ENCODE results near the gene MDFI.

The MDFI gene

DNA sequence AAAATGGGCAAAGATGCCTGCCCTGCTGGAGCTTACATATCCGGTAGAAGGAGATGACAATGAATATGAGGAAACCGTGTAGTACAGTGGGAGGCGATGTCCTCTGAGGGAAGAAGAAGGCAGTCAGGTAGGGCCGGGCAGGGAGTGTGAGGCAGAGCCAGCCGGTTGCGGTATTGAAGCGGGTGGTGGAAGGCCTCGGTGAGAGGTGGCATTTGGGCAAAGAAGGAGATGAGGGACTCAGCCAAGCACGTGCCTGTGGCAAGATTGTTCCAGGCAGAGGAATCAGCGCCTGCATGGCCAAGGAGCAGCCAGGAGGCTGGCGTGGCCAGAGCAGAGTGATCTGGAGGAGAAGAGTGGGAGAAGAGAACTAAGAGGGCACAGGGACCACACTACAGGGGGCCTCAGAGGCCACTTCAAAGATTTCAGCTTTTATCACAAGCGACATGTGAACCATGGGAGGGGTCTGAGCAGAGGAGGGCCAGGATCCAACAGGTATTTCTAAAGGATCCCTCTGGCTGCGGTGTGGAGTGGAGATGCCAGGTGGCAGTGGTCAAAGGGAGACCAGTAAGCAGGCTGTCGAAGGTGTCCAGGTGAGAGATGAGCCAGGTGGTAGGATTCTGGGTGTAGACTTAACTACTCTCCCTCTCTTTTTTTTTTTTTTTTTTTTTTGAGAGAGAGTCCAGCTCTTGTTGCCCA is 13.8 kb downstream of the MDFI start:
- DNase-seq: no peak

DNA sequence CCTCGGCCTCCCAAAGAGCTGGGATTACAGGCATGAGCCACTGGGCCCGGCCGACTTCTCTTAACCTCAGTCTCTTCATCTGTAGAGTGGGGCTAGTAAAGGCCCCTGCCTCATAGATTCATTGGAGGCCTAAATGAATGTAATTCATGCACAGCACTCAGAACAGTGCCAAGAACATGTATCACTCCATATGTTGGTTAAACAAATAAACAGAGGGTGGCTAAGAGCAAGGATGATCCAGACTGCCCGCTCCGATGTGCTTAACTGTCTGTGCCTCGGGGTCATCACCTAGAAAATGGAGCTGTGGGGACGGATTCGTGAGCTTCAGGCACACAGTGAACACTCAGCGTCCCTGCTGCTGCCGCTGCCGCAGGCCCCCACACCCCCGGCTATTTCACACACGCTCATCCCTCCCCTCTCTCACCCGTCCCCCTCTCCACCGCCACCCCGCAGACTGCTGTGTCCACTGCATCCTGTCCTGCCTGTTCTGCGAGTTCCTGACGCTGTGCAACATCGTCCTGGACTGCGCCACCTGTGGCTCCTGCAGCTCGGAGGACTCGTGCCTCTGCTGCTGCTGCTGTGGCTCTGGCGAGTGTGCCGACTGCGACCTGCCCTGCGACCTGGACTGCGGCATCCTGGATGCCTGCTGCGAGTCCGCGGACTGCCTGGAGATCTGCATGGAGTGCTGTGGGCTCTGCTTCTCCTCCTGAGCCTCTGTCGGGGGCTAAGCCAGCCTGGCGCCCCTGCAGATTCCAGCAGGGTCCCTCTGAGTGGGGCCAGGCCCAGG is 14.8 kb downstream of the MDFI start:
- no peak for DNase-seq

DNA sequence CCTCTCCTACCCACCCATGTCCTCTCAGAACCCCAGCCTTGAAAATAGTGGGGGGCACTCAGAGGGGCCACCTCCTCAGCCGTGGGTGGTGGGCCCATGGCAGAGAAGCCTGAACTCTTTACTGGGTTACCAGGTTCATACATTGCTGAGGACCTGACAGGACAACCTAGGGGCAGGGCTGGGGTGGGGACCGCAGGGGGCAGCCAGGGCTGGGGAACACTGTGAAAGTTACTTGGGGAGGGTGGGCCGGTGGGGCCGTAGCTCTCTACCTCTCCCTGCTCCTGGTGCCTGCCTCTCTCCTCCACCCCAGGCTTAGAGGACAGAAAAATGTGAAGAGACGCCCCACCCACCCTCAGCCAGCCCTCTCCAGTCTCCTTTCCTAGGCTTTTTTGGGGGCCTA is 15.4 kb downstream of the MDFI start:
- DNase-seq: no peak

DNA sequence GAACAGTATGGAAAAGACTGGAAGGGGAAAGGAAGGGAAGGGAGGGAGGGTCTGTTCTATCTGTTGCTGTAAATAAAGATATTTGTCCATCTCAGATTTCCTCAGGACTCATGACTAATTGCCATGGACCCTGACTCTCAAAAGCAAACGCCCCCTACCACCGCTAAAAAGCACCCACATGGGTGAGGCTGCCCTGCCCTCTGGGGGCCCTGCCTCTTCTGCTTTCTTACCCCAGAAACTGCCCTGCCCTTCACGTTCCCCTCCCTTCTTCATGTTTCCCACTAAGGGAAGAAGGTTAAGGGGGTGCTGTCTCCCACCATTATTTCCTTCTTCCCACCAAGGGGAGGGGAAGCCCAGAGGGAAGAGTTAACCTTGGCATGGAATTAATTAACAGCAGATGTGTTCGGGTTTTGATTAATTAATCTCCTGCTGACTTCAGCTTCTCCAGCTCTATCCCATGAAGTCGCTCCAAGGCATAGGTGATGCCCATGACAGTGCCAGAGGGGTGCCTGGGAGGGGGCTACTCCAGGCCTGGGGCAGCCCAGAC is 16.0 kb downstream of the MDFI start:
- no peak for DNase-seq

DNA sequence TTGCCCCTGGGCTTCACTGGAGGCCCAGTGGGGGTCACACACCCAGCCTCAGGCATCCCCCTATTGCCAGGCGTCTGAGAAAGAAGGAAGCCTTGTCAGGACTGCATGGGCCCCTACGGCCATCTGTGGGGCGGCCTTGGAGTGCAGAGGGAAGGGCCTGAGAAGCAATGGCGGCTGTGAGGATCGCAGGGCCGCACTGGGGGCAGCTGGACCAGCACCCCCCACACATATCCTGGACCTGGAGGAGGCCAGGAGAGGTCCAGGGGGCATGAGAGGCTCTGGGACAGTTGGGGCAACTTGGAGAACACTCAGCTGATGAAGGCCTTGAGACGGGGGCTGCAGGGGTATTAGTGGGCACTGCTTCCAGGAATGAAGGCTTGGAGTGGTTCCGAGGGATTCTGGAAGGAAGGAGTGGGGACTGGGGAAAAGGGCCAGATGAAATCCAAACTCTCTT is 16.5 kb downstream of the MDFI start:
- no peak for DNase-seq

DNA sequence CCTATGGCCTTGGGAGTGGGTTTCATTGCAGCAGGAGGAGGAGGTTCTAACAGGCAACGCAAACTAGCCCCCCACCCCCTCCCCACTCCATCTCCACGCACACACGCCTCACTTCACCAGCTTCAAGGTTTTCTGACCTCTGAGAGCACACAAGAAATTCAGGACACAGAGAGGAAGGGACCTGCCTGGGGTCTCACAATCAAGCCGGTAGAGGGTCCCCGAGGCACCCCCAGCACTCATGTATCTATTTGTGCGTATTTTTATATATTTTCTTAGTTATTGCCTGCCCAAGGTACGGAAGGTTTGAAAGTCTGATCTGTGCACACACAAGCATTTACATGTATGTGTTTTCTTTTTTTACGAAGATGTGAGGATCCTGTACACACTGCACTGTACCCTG is 16.9 kb downstream of the MDFI start:
- DNase-seq: no peak

DNA sequence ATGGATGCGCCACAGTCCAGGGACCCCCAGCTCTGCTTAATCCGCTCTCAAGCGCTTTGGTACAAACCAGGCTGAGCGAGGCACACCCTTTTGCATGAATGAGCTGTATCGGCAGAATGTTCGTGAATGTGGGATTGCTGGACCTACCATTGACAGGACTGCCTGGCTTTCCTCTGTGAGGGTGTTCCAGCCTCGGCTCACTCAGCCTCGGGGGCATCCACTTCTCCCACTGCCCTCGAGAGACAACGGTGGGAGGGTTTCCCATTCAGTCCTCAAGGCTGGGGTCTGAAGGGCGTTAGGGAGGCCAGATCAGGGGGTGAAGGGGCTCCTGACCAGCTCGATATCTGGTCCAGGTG is 17.4 kb downstream of the MDFI start:
- no peak for DNase-seq

DNA sequence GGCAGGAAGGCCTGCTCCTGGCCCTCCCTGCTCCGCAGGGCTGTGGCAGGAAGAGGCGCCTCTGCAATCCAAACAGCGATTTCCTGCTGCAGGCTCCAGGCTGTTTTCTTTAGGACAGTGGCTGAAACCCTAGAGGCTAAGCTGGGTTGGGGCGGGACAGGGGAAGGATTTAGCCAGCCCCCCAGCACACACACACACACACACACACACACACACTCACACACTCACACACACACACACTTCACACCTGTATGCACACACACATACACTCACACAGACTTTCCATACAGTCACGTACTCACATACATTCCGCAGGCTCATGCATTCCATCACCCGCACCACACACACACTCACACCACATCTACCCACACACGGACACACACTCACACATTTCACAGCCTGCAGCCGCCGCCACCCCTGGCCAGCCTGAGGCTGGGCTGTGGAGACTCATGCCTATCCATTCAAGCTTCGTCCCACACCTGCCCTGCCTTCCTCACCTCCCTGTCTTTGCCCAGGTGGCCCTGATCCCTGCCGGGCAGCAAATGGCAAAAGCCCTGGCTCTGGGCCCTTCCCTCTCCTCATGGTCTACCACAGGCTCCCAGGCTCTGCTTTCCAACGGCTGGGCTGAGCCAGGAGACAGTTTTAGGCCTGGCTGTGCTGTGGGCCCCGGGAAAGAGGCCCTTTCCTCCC is 17.9 kb downstream of the MDFI start:
- no peak for DNase-seq

DNA sequence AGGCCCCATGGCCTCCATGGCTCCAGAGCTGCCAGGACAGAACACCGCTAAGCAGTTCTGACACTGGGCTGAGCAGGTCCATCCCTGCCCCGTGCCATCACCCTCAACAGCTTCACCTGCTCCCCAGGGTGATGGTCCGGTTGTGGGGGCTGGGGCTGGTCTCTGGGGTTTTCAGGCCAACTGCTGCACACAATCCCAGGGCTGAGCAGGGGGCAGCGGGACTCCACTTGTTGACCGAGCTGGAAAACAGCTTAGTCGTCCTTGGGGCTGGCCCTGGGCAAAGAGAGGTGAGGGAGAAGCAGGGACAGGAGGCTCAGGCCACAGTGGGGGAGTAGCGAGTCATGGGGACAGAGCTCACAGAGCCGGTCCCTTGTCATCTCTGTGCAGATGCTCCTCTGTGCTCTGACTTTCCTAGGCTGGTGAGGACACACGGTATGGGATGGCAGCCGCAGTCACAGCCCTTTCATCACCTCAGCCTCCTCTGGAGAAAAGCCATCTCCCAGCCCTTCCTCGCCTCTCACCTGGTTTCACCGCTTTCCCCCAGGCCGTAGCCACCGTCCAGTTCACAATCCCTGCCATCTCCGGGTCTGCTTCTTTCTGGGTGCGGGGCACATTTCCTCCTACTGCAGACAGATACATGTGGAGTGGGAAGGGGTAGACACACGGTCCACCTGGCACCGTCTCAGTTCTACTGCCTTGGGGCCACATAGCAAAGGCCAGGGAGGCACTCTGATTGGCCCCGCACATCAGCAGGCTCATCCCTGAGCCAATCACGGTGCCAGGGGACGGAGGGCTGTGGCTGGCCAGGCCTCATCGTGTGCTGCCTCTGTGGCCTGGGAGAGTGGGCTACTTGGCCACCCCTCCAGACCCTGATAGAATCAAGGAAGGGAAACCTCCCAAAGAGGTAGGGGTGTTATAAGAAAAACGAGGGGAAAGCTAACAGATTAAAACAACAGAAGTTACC is 19.1 kb downstream of the MDFI start:
- DNase-seq: no peak

DNA sequence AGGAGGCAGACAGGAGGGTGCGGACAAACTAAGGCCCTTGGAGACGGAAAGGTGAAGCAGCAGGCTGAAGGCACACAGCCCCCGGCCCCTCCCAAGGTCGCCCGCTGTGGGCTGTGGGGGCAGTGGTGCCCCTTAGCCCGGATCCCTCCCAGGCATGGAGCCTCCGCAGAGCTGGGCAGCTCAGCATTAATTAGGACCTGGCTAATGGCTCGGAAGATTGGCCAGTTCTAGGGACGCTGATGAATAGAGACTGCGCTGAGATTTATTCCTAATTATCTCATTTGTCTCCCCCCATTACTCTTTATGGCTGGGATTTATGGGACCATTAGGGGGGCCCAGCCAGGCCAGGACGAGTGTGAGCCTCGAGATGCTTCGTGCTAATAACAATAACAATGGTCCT is 20.4 kb downstream of the MDFI start:
- DNase-seq: no peak

DNA sequence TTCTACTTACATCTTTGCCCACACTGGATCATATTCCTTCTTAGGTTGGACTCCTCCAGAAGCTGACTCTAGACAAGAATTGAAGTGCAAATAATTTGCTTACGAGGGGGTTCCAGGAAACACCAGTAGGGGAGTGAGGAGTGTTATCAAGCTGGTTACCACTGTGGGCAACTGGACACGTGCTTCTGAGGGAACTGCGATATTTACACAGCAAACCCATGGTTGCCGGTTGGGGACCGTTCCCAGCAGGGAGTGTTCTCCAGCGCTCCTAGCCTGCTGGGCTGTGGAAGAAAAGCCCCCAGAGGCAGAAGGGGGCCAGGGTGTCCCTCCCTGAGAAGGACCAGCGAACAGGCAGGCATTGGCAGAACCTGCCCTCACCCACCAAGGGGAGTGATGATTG is 21.7 kb downstream of the MDFI start:
- no peak for DNase-seq

DNA sequence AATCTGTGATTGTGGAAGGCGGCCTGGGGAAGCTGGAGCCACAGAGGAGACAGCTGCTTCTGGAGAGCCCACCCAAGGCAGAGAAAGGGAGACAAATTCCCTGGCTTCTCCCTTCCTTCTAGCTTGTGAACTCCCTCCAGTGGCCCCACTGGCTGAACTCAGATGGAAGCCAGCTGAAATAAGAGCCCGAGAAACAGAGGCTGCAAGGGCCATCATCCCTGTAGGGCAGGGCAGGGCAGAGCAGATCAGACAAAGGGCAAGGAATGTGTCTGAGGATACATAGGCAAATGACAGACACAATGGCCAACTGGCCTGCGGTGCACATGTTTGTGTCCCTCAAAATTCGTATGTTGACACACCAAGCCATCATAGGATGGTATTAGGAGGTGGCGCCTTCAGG is 25.3 kb downstream of the MDFI start:
- no peak for DNase-seq

DNA sequence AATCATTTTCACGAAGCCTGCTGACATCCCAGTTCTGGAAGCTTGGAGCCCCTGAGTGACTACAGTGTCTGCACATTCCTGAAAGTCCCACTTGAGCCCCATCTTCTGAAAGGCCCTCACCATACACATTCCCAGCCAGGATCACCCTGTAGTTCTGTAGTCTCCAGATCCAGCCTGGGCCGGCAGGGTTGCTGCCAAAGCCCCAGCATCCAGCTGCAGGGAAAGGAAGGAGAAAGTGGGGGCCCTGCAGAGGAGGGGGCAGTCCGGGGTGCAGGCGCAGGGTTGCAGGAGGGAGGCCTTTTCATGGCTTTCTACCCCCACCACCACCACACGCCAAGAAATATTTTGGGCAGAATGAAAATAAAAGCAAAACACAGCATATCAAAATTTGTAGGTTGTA is 26.0 kb downstream of the MDFI start:
- no peak for DNase-seq

DNA sequence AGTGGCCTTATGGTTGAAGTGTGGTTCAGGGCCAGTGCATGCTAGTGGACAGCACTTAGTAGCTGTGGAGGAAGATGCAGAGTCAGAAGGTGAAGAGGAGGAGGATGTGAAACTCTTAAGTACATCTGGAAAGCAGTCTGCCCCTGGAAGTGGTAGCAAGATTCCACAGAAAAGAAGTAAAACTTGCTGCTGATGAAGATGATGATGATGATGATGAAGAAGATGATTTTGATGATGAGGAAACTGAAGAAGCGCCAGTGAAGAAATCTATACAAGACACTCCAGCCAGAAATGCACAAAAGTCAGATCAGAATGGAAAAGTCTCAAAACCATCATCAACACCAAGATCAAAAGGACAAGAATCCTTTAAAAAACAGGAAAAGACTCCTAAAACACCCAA is 28.9 kb downstream of the MDFI start:
- DNase-seq: no peak

DNA sequence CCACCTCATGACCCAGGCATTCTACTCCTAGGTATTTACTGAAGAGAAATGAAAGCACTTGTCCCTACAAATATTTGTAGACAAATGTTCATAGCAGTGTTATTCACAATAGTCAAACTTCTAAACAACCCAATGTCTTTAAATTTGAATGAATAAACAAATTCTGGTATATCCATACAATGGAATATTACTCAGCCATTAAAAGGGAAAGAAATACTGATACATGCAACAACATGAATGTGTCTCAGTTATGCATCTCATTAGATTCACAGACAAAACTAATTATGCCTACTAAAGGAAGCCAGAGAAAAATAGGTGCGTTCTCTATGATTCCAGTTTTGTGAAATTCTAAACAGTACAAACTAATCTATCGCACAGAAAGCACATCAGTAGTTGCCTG is 30.7 kb downstream of the MDFI start:
- no peak for DNase-seq

DNA sequence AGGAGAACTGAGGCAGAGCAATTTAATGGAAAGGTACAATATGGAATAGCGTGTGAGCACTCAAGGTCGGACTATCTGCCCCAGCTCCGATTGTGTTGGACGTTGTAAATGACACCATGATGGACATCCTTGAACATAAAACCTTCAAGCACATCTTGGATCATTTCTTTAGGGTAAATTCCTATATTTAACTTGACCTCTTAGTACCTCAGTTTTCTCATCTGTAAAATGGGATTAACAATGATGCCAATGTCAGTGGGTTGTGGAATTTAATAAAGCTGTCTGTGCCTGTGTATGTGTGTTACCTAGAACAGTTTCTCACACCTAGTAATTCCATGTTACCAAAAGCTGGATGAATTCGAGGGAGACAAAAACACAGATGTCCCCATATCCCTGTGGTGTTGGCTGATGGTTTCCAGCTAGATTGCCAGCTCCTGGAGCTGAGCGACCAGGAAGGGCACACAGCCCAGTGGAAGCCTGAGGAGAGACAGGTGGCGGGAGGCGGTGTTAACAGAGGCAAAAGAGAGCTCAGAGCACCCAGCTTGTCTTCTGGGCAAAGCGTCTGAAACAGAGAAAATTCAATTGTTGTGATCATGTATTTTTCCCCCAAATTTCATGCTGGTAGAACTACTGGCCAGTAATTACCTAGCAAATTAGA is 32.6 kb downstream of the MDFI start:
- no peak for DNase-seq

DNA sequence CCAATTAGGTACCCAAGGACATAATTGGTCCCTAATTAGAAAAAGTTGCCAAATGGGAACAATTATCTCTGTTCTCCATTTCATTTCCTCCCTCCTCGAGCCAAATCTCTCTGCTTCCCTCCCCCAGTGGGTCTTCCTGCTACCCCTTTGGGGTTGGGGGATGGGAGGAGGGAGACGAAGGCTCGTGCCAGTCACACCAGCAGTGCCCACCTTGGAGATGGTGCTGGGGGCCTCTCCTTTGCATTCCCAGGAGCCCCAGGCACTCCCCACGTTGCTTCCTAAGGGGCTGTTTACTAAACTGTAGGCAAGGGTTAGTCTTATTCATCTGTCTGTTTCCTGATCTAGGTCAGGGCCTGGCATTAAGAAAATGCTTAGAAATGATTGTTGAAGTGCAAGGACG is 33.1 kb downstream of the MDFI start:
- DNase-seq: no peak

DNA sequence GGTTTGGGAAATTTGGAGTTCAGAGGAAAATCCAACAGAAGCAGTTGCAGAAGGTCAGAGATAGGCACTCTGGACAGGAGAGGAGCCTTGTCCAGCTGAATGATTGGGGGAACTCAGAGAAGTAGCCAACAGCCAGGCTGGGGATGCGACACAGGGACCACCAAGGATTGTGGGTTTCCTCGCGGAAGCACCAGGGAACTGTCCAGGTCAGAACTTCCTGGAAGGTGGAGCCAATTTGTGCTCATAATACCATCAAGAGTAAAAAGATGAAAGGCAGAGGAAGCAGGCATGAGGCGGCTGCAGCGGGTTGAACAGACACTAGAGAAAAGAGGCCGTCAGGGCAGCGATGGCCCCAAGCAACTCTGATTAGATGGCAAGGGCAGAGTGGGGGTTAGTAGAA is 33.7 kb downstream of the MDFI start:
- DNase-seq: no peak

DNA sequence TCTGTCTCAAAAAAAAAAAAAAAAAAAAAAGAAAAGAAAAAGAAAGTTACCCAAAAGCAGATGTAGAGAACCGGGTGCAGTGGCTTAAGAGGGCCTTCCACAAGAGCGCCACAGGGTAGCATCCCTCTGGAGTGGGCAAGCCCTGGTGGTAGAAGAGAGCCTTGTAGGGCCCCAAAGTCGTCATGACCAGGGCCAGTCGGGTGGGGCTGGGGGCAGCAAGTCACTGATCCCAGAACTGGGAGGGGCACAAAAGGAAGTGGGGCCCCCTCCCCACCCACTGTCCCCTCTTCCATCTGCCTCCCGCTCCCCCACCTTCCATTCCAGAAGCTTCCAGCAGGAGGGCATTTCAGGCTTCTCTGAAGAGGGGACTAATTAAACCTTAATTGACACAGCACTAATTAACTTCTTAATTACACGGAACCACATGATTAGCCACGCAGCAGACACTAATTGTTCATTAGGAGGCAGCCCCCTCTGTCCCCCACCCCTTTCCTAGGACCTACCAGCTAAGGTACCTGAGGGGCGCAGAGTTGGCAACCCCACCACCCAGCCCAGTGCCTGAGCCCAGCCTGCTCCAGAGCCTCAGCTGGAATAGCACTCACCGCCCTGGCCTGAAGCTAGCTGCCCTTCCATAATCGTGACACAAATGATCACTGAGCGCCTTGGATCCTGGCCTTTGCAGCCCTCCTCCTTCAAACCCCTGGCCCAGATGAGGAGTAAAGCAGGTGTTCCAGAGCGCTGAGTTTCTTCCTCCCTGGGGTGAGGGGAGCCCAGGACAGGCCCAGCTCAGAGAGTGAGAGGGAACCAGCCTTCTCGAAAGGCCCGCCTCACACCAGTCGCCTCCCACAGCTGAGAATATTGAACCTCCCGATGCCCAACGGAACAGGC is 34.8 kb downstream of the MDFI start:
- DNase-seq: no peak

DNA sequence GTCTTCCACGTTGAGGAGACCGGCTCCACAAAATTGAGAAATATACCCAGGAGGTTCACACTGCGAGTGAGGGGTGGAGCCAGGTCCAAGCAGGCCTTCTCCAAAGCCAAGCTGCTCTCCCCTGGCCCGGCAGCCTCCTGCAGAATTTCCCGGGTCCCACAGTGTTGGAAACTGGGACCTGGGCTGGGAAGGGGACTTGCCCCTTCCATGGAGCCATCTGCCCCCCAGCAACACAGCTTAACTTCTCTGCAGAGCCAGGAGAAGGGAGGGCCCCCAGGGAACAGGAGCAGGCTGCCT is 35.4 kb downstream of the MDFI start:
- DNase-seq: no peak
